AG08396 (cell line): ENCODE measurements around the gene AGPS.
"Not testable (repeated sequence)": the region's sequence is repeated elsewhere in the genome, so short reads cannot be mapped to it uniquely, and the experiment has no call there.

Experiments
- DNase-seq: peaks from one replicate; pipeline ENCODE4 v3.0.0; 2012; ENCODE audit warnings: low spot score, mixed read lengths

AGPS gene

GRCh38 chr2:177474301-177474700 lies 81.7 kb downstream of the AGPS start:
- no peak for DNase-seq

GRCh38 chr2:177474998-177475397 lies 82.4 kb downstream of the AGPS start:
- no peak for DNase-seq

GRCh38 chr2:177476897-177477296 lies 84.3 kb downstream of the AGPS start:
- DNase-seq = no peak

- DNase-seq = no peak
Measured at GRCh38 chr2:177478029-177478428, 85.5 kb downstream of the AGPS start.

DNA sequence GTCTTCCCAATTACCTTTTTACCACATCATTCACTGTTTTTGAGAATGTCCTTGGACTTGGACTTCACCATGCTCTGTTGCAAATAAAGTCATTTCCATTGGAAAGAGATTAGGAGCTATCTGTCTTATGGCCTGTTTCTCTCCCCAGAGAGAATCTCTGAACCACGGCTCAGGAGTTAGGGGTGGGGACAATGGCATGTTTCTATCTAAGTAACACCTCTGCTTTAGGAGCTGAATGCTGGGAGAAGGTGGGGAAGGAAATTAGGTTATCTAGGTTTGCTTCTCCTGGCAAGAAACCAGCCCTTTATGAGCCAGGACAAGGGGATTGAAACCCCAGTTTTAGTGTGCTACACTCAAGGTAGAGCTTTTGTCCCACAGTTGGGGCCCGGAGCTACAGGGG lies 86.3 kb downstream of the AGPS start:
- no peak for DNase-seq

- DNase-seq = no peak
Measured at GRCh38 chr2:177482195-177482594, 89.6 kb downstream of the AGPS start.

GRCh38 chr2:177483531-177483930 lies 91.0 kb downstream of the AGPS start:
- DNase-seq = no peak

GRCh38 chr2:177484180-177484795 lies 91.7 kb downstream of the AGPS start:
- DNase-seq = no peak

DNA sequence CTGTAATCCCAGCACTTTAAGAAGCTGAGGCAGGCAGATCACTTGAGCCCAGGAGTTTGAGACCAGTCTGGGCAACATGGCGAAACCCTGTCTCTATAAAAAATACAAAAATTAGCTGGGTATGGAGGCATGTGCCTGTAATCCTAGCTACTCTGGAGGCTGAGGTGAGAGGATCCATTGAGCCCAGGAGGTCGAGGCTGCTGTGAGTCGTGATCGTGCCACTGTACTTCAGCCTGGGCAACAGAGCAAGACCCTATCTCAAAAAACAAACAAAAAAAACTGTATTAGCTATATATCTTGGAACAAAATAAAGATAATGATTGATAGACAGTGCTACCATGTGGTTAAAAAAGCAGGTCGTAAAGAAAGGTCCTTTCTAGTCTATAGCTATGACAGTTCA lies 93.1 kb downstream of the AGPS start:
- not testable (repeated sequence) for DNase-seq

DNA sequence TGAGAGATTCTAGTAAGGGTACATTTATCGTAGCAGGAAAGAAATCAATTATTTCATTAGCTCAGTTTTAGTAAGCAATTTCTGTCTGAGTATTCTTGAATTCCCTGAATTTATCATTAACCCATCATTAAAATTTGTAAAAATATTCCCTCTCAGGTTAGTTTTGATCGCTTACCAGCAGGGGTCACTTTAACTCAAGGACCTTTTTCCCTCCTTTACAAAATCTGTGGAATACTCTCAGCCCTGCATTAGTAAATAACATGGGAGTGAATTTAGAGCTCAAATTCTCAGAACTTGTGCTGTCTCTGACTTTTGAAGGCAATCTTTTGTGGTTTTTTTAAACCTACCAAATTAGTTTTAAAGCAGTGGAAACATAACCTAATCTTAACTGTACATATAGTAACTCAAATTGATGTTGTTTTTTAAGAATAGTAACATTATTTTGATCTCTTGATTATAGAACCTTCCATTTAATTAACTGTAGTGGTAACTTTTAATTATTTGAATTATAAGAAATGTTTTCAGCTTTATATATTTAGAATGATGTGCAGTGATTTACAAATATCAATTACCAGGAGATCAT lies 97.2 kb downstream of the AGPS start:
- peak; percentile 19 for DNase-seq

DNA sequence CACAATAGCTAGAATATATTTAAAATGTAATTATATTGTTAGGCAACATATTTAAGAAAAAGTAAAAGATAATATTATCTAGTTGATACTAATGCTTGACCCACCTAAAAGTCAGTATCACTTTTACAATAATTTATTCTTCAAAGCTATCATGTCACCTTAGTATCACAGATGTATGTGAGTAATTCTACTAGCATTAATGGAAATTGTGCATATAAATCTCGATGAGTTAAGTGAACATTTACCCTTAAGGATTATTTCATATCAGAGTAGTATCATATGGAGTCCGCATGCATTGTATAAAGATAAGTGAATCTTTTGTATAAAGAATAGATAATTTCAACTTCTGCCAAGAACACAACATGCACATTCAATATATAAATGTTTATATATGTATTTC lies 103.4 kb downstream of the AGPS start:
- DNase-seq = no peak

GRCh38 chr2:177496921-177497320 lies 104.3 kb downstream of the AGPS start:
- no peak for DNase-seq

DNA sequence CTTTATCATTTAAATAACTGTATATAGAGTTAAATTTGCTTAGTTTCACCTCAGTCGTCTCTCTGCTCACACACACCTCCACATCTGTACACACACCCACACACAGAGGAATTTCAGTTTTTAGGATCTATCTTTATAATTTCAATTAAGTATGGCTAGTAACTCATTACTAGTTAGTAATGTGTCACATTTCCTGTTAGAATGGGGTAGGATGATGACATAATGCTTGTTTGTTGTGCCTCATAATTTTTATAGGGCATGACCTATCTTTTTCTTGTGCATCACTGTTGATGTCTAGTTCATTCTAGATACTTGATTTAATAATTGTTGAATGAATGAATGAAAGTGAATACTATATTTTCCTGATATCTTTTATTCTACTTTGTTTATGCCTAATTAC lies 108.6 kb downstream of the AGPS start:
- DNase-seq = no peak

DNA sequence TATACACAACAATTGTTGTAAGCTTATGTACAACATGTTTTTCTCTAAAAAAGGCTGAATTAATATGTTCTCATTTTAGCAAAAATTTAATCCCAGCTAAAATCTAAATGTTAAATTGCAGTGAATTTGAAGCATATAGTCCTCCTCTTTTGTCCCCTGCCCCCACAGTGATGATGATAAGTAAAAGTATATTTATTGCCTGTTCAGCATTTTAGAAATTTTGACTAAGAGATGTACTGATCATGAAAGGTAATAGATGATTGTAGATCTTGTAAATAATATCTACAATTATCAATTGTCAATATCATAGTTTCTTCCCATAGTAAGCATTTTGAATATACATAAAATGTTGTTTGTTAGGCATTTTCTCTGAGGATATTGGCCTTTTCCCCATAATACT lies 113.9 kb downstream of the AGPS start:
- no peak for DNase-seq

GRCh38 chr2:177506998-177507397 lies 114.4 kb downstream of the AGPS start:
- DNase-seq = no peak

DNA sequence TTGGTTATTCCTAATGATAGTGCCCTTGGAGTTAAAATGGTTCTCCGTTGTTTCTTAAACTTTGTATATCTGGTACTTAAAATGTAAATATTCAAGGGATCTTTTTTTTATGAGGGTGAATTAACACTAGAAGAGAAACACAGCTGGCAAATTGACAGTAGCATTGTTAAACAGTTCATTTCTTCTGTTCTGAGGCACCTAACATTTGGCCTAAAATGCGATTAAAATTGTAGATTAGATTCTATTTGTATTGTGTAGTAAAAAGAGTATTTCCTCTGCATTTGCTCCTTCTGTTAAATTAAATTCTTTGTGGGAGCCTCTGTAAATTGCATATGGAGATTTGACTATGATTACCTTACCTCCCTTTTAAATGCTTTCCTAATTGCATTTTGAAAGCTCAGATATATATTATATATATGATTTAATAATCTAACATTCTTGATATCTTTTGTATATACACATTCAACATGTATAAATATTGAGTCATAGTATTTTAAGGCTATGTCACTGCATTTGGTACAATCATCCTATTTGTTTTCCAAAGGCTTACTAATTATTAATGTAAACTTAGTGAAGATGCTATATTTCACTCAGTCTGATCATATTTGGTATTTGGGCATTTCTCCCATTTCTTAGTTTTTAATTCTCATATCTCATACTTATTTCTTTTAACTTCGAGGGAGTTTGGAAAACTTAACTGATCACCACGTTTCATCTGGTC lies 124.4 kb downstream of the AGPS start:
- DNase-seq = no peak

- DNase-seq = no peak
Measured at GRCh38 chr2:177518754-177519153, 126.2 kb downstream of the AGPS start.

GRCh38 chr2:177519534-177520115 lies 127.1 kb downstream of the AGPS start:
- no peak for DNase-seq

- no peak for DNase-seq
Measured at GRCh38 chr2:177520324-177520723, 127.8 kb downstream of the AGPS start.

DNA sequence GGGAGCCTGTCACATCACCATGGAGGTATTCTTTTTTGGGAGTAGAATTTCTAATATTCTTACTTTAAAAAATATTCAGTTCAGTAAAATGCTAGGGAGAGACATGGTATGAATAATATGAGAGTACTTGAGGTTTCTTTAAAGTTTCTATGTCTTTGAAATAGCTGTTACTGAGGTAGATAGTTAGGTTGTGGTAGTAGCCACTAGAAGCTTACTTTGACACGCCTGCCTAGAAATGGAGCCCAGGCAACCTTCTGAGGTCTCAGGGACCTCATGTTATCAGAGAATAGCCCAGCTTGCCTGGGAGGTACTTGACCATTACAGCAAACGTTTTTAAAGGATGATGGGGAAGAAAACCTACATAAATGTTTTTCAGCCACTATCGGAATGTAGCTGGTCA lies 131.2 kb downstream of the AGPS start:
- no peak for DNase-seq

DNA sequence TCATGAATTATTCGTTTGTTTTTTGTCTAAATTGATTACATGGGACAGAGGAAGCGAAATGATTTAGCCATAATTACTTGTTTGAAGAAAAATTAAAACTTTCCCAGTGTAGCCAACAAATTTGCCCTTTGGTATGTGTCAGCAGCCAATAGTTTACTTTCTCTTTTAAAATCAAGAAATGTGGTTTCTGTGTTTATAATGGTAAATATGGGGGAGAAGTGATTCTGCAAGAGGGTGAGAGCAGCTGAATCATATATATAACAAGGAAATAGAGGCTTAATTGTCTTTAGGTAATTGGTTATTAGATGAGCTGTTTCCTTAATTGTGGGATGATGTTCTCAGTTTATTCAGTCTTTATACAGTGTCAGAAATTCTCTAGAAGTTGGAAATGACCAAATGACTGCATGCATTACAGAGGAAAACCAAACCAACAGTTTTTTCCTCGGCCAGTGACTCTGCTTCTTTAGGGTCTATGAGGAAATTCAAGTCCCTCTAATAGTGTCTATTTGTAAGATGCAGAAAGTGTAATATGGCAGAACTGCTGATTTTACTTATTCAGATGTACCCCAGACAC lies 132.9 kb downstream of the AGPS start:
- DNase-seq = no peak

DNA sequence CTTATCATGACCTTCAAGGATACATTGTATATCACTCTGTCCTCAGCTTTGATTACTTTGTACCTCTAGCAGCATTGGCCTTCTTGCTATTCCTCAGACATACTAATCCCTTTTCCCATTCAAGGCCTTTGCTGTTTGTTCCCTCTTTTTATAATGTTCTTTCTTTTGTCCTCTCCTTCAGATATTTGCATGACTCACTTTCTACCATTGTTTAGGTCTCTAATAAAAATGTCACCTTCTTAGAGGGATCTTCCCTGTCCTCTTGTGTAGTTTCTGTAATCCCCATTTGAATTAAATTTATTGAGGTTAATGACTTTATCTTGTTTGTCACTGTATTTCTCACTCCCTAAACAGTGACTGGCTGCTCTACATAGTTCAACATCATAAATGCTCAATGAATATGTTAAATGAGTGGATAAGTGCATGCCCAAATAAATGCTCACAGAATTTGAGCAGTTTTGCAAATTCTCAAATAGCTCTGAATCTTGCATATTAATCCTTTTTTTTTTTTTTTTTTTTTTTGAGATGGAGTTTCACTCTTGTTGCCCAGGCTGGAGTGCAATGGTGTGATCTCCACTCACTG lies 135.9 kb downstream of the AGPS start:
- no peak for DNase-seq

- DNase-seq = no peak
Measured at GRCh38 chr2:177529166-177529565, 136.6 kb downstream of the AGPS start.
